GM12865 (cell line): ENCODE results near the gene SENP3.

Experiments
- DNase-seq: peaks from one replicate; pipeline ENCODE4 v3.0.0; 2010; ENCODE audit warnings: low read depth
- H3K4me3 ChIP-seq: 2 replicates; pipeline ENCODE4 v1.5.1; 2011; ENCODE audit warnings: mild to moderate bottlenecking, low read depth, low read length, control low read depth
- CTCF ChIP-seq: IDR thresholded peaks from 2 replicates; pipeline ENCODE4 v1.5.1; 2011; ENCODE audit warnings: low read length, control low read depth, low read depth, inconsistent platforms; ENCODE audit not compliant: insufficient read depth; ENCODE audit errors: missing control alignments

Gene SENP3

DNA sequence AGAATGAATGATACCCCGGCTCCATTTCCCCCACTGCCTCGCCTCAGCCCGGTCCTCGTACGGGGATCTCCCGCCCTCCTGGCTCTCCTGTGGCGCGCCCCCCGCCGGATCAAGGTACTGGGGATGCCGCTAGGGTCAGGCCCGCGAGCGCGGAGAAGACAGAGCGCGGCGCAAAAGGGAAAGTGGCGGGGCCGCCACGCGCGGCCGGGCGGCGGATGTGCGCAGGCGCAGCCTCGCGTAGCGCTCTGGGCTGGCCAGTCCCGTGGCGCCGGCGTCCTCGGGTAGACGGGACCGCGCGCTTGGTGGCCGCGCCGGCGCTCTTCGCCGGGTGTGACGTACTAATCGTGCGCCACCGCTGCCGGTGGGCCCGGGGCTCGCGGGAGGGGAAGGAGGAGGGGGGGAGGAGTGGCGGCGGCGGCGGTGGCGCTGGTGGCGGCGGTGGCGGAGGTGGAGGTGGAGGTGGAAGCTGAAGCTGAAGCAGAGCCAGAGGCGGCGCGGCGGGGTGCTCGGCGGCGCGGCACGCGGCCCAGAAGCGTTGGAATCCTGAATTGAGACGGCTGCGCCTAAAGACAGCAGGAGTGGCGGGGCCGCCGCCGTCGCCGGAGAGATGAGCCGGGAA, at the start of gene SENP3:
Gene SENP3, plus strand, starts transcription at position 331 of the 619 bp plus-strand sequence. CDS start 1,158 bp downstream, outside the sequence.
- peak within 1 kb of the TSS; percentile 72 for H3K4me3 ChIP-seq
- no peak for TF ChIP-seq CTCF
- DNase-seq, result peak; percentile 94

GRCh38 chr17:7512105-7512504, 49.6 kb upstream of the SENP3 start:
- no peak overlapping the region for H3K4me3 ChIP-seq
- TF ChIP-seq CTCF, result no peak

DNA sequence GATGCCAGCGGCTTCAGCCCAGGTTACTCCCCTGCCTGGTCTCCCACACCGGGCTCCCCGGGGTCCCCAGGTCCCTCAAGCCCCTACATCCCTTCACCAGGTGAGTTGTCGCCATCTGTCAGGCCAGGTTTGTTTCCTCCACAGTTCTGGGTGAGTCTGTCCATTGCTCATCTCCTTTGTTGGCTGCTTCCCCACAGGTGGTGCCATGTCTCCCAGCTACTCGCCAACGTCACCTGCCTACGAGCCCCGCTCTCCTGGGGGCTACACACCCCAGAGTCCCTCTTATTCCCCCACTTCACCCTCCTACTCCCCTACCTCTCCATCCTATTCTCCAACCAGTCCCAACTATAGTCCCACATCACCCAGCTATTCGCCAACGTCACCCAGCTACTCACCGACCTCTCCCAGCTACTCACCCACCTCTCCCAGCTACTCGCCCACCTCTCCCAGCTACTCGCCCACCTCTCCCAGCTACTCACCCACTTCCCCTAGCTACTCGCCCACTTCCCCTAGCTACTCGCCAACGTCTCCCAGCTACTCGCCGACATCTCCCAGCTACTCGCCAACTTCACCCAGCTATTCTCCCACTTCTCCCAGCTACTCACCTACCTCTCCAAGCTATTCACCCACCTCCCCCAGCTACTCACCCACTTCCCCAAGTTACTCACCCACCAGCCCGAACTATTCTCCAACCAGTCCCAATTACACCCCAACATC, 48.7 kb upstream of the SENP3 start:
- DNase-seq, result no peak

More at GRCh38 chr17:7512105-7512504, 49.6 kb upstream of the SENP3 start:
- DNase-seq, result no peak

DNA sequence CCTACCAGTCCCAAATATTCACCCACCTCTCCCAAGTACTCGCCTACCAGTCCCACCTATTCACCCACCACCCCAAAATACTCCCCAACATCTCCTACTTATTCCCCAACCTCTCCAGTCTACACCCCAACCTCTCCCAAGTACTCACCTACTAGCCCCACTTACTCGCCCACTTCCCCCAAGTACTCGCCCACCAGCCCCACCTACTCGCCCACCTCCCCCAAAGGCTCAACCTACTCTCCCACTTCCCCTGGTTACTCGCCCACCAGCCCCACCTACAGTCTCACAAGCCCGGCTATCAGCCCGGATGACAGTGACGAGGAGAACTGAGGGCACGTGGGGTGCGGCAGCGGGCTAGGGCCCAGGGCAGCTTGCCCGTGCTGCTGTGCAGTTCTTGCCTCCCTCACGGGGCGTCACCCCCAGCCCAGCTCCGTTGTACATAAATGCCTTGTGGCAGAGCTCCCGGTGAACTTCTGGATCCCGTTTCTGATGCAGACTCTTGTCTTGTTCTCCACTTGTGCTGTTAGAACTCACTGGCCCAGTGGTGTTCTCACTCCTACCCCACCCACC, 47.8 kb upstream of the SENP3 start:
- no peak for TF ChIP-seq CTCF
- DNase-seq, result no peak
- no peak overlapping the region for H3K4me3 ChIP-seq

More for the DNA sequence above, 48.7 kb upstream of the SENP3 start:
- no peak for TF ChIP-seq CTCF
- H3K4me3 ChIP-seq, result no peak overlapping the region

DNA sequence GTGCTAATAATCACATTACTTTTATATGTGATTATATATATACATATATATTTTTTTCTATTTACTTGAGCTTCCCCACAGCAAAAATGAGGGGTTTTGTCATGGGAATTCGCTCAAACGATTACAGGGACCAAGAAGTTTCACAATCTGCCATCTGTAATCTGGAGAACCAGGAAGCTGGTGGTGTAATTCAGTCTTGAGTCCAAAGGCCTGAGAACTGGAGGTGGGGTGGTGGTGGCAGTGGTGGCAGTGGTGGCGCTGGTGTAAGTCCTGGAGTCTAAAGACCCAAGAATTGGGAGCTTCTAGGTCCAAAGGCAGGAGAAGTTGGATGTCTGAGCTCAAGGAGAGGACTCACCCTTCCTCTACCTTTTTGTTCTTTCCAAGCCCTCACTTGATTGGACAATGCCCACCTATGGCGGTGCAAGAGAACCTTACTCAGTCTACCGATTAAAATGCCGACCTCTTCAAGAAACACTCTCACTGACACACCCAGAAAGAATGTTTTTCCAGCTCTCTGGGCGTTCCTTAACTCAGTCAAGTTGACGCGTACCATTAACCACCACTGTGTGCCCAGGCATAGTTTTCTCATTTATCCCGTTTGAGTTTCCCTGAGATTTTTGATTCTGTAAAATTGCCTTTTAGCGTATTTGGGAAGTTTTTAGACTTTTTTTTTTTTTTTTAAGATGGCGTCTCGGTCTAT, 45.7 kb upstream of the SENP3 start:
- TF ChIP-seq CTCF, result no peak
- H3K4me3 ChIP-seq, result no peak overlapping the region
- DNase-seq, result no peak

GRCh38 chr17:7523033-7523432, 38.7 kb upstream of the SENP3 start:
- peak; percentile 50 for DNase-seq
- no peak overlapping the region for H3K4me3 ChIP-seq
- peak; percentile 56 for TF ChIP-seq CTCF
